Endothelial cell of hepatic sinusoid (primary cell): Measurements from ENCODE around the gene LIPE.

Experiments
- in situ Hi-C: cut with HindIII; loops from 2 replicates; pipeline ENCODE4 v1.10.0; 2017; ENCODE audit warnings: low sequenced_read_pairs

LIPE gene

DNA sequence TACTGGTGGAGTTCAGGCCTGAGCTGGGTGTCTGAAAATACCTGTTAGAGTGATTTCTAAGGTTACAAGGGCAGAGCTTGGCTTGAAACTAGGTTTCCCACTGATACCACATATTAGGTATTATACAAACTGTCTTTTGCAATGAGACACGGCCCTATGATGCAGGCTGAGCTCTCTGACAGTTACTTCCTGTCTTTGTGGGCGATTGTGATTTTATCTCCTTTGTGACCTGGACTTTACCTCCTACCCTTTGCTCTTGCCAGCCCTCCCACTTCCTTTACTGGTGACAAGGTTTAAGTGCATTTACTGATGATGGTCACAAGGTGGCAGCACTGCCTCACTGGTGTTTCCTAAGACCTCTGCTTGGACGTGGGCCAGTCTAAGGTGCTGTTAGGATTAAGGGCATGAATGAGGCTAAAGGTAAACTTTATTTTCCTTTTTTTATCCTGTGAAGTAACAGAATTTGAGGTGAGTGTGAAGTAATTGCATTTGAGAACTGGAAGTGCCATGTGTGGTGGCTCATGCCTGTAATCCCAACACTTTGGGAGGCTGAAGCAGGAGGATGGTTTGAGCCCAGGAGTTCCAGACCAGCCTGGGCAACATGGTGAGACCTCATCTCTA lies 23.2 kb upstream of the LIPE start:
- in situ Hi-C loops, result no loop called here

DNA sequence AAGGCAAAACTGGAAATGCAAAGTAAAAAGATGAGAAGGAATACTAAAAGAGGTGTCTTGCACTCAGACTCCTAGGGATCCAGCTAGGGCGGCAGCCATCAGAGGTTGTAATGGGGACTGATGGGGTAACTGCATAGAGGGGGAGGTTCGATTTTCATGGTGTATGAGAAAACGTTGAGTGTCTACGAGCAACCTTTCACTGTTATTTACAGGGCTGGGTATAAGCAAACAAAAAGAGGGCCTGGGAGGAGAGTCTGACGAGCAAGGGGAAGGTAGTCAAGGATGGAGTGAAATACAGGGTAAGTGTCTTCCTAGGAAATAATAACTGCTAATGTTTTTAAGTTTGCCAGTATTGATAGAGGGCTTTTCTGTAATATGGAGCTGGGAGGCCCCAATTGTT lies 21.1 kb upstream of the LIPE start:
- in situ Hi-C loops, result loop anchor here (25.0 kb wide), 1 partner anchor 311 kb away; the partner anchor contains the start of gene POU2F2

DNA sequence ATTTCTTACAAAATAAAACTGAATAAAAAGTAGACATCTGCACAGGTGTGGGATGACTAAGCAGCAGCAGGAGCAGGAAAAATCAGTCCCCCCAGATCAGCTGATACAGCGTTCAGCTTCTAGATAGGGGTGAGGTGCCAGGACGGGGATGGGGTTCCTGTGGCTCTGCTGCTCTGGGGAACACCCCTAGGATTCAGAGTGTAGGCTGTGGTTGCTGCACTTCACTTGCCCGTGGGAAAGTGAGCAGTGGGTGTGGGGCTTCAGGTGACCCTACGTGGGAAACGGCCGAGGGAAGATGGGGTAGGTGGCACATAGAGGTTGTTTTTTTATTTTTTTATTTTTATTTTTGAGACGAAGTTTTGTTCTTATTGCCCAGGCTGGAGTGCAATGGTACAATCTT lies 18.8 kb upstream of the LIPE start:
- in situ Hi-C loops, result loop anchor here (25.0 kb wide), 1 partner anchor 309 kb away; the partner anchor contains the start of gene POU2F2

DNA sequence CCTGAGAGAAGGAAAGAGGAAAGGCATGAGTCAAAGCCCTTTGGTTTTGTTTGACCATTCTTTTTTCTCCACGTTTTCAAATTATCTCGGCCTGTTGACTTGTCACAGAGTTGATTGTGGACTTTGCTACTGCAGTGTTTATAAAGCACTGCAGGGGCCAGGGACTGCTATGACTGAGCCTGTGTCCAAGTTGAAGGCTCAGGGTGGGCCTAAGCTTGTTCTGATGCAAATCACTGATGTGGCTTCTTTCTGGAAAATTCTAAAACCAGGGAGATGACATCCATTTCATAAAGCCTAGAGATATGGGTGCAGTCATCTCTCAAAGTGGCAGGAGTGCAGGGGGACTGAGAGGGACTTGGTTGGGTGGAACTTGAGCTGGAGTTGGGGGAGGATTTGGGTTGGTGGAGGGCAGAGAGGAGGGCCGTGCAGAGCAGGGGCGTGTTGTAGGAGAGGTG lies 16.8 kb upstream of the LIPE start:
- in situ Hi-C loops, result loop anchor here (25.0 kb wide), 1 partner anchor 307 kb away; the partner anchor contains the start of gene POU2F2

DNA sequence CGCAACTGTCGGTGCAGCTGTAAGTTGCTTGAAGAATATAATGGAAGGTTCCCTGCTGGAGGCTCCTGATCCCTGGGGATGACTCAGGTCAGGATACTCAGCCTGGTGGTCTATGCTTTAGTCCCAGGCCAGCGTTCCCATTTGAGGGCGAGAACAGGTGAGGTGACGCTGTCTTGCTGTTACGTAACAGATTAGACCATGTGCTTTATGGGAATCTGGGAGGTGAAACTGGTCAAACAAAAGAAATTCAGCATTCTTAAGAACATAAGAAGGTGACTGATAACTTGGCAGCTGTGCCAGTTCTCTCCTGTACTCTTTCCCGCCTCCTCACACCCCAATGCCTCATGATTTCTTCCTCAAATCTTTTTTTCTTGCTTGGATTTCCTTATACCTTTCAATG lies 15.6 kb upstream of the LIPE start, which contains the start of gene CXCL17:
TSS of gene CXCL17 (minus strand) at position 114 of the 400 bp plus-strand sequence. CDS start 114 bp downstream, outside the sequence.
- in situ Hi-C loops, result loop anchor here (25.0 kb wide), 1 partner anchor 306 kb away; the partner anchor contains the start of gene POU2F2

DNA sequence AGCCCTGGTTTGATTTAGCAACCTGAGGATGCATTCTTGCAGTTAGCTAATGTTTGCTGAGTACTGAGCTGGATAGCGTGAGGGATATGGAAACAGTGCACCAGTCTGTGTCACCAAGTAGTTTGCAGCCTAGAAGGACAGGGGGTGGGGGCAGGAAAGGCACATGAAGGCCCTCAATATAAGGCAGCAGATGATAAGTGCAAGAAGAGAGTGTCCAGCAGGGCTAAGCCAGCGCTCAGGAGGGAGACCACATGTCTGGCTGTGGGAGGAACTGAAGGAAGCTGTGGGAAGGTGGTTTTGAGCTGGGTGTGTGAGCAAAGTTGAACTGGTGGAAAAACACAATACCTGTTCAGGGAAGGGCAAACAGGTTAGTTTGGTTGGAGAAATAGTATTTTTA lies 13.9 kb upstream of the LIPE start:
- in situ Hi-C loops, result loop anchor here (25.0 kb wide), 1 partner anchor 304 kb away; the partner anchor contains the start of gene POU2F2

DNA sequence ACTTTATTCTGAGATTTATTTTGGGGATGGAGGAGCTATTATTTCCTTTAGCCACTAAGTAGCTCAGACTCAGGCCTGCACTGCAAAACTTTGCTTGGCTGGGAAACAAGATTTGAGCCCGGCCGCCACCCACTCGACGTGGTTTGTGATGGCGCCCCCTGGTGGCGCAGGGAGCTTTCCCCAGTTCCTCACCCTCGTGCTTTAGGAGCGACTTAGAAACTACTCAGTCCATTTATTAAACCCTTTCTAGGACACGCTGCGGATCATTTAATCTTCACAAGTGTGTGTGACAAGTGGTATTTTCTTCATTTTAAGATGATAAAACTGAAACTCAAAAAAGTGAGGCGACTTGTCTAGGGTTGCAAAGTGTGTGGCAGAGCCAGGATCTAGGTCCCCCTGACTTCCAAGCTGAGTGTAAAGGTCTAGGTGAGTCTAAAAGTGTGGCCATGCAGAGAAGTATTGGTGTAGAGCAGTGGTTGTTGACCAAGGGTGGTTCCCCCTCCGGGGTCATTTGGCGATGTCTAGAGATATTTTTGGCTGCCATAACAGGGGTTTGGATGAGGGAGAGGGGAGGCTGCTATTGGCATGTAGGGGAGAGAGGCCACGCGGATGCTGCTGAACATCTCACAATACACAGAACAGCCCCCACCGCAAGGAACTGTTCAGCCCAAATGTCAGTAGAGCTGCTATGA lies 13.3 kb upstream of the LIPE start:
- in situ Hi-C loops, result loop anchor here (25.0 kb wide), 1 partner anchor 303 kb away; the partner anchor contains the start of gene POU2F2

DNA sequence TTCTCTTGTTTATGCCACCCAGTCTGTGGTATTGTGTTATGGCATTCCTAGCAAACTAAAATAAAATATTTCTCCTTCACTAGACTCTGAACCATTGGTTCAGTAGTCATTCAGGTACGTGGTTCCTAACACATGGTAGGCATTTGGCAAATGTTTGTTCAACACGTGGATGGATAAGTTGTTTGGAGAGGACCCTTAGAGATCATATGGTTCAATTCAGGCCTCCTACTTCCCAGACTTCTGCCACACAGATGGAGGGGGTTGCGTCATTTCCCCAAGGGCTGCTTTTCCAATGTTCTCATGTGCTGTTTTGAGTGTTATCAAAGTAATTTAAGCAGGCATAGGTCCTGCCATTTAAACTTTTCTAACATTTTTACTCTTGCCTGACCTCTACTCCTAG lies 8.8 kb upstream of the LIPE start:
- in situ Hi-C loops, result loop anchor here (25.0 kb wide), 1 partner anchor 299 kb away; the partner anchor contains the start of gene POU2F2

DNA sequence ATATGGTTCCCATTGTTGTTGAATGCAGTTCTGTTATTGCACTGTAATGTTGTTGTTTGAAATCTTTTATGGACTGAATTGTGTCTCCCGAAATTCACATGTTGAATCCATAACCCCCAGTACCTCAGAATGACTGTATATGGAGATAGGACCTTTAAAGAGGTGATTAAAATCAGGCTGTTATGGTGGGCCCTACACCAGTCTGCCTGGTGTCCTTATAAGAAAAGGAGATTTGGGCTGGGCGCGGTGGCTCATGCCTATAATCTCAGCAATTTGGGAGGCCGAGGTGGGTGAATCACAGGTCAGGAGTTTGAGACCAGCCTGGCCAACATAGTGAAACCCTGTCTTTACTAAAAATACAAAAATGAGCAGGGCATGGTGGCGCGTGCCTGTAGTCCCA lies 8.1 kb upstream of the LIPE start:
- in situ Hi-C loops, result loop anchor here (25.0 kb wide), 1 partner anchor 298 kb away; the partner anchor contains the start of gene POU2F2

DNA sequence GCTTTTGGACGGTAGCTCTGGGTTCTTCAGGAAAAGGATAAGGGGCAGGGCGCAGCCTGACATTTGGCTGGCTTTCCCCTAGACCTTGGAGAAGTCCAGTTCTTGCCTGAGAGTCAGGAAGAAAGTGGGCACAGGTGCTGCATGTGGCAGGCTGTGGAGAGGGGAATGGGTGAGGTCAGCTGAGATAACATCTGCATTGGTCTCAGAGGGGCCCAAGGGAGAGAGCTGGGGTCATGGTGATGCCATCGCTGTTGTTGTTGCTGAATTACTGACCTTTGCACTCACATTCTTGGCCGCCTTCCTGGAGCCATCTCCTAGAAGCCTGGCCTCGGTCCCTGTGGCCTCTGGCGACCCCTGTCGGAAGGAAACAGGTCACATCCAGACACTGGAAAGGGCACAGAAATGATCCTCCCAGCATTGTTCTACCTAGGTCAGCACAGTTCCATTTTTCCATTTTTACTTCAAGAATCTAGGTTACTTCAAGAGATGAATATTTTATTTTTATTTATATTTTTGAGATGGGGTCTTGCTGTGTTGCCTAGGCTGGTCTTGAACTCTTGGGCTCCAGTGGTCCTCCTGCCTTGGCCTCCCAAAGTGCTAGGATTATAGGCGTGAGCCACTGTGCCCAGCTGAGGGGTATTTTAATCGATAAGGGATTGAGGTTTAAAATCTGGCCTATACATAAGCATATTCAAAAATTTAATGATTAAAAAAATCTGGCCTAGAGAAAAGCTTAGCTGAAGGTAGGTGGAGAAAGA lies 6.5 kb upstream of the LIPE start:
- in situ Hi-C loops, result loop anchor here (25.0 kb wide), 1 partner anchor 296 kb away; the partner anchor contains the start of gene POU2F2

DNA sequence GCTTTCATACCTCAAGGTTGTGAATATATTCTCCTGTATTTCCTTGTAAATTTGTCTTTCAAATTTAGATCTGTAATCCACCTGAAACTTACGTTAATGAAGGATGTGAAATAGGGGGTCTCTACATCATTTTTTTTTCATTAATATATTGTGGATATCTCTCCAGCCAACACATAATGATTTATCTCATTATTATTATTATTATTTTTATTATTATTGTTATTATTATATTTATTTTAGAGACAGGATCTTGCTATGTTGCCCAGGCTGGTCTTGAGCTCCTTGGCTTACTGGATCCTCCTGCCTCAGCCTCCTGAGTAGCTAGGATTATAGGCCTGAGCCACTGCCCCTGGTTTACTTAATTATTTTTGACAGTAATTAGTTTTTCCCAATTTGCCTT lies 4.3 kb upstream of the LIPE start:
- in situ Hi-C loops, result loop anchor here (25.0 kb wide), 1 partner anchor 294 kb away; the partner anchor contains the start of gene POU2F2

DNA sequence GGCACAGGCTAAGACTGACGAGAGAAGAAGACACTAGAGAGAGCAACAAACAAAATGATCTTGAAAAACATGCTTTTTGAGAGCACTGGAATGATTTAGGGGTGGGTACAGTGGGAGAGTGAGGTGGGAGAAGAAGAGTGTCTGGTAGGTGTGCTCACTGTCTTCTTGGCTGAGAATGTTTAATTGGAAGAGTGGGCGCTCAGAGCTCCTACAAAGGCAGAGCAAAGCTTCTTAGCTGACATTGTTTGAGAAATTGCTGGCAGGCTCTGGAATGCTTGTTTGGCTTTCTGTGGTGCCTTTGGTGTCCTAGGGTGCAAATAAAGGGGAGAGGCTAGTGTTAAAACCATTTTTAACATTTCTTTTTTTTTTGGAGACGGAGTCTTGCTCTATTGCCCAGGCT lies 1.5 kb upstream of the LIPE start:
- in situ Hi-C loops, result loop anchor here (25.0 kb wide), 1 partner anchor 291 kb away; the partner anchor contains the start of gene POU2F2

DNA sequence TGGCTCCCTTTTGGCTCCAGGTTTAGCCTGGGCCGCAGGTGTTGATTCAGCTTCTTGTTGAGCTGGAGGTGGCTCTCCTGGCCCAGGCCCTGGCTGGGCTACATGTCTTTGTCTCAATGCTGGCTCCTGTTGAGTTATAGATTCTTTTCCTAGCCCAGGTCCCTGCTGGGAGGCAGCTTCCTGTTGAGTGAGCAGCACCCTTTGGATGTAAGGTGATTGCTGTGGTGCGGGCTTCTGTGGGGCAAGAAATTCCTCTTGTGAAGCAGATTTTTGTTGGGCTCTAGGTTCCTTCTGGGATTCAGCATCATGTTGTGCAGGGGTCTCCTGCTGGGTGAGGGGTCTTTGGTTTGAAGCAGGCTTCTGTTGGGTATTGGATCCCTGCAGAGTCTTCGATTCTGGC lies 545 bp downstream of the LIPE start:
- in situ Hi-C loops, result loop anchor here (25.0 kb wide), 1 partner anchor 289 kb away; the partner anchor contains the start of gene POU2F2

DNA sequence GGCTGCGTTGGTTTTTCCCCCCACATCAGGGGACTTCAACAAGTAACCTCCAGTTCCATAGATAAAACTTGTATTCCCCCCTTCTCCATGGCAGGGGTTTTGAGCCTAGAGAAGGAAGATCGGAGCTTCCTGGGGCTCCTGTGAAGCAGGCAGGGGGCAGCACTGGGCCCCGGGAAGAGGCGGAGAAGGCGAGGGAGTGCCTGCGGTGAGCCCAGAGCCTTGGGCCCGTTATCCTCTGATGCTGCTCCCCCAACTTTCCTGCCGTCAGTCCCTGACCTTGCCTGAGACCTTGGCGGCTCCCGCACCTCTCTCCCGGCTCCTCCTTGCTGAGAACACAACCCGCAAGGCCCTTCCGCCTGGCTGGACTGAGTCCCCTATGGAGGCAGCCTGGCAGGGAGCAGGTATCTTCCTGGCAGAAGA lies 2.5 kb downstream of the LIPE start:
- in situ Hi-C loops, result loop anchor here (25.0 kb wide), 1 partner anchor 287 kb away; the partner anchor contains the start of gene POU2F2

DNA sequence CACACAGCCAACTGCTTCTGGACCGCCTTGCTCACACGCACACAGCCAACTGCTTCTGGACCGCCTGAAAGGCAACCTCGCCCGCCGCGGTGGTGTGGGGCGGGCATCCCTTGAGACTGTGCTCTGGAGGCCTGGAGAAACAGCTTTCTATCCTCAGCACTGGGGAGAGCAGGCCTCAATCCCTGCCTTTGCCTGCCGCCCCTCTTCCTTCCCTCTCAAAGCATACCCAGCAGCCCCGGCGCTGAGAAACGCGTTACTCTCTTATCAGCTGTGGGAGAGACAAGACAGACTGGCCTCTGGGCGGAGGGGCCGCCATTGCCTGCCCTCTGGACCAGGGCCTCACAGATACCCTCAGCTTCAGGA lies 2.9 kb downstream of the LIPE start:
- in situ Hi-C loops, result no loop called here

DNA sequence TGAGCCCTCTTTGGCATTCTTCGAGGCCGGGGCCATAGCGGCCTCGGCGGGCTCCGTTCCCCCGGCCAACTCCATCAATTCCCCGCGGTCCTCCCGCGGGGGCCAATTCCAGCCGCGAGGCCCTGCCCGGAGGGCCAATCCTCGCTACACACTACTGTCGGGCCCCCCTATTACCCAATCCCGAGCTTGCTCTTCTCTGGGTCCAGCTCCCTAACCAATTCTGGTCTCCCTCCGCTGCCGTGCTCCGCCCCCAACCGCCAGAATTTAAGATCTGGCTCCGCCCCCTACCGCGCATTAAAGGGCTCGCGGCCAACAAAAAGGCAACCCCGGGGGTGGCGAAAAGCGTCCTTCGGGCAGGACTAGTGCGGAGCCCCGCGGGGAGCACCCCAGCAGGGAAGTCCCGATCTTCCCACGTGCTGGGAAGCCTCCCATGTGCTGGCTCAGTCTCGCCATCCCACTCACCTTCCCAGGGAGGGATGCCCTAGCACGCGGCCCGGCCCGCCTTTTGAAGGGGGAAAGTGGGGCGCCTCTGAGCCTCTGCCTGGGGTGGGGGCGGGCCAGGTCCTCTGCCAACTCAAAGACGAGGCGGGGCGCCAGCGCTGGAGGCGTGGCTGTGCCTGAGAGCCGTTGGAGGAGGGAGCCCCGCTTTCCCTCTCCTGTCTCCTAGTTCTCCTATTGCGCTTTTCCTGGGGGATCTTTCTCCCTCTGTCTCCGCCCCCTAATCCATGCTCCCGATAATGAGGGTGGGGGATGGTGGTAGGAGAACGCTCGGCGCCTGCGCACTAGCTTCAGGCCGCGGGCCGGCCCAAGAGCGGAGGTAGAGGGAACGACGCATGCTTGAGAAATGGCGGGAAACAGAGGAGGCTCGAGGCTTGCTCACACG lies 3.5 kb downstream of the LIPE start:
- in situ Hi-C loops, result no loop called here

DNA sequence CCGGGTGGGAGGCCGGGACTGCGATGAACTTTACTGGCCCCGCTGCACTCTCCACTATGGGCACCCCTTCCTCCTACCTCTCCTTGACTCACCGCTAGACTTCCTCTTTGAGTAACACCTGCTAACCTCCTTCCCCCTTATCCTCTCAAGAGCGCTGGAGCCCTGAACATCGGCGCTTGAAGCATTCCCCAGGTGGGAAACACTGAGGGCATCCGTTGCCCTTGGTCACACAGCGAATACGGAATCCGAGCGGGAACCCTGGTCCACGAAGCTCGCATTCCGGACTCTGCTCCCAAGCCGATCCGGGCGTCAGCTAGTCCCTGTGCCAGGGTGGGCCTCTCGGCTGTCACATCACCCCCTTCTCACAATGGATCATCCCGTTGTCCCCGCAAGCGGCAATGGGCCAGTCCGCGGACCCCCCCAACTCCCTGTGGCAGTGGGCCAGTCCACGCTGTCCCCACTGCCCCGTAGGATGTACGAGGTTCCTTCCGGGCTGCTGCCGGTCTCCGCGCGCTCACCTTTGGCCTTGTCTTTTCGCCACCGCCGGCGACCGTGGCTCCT lies 4.2 kb downstream of the LIPE start:
- in situ Hi-C loops, result no loop called here

DNA sequence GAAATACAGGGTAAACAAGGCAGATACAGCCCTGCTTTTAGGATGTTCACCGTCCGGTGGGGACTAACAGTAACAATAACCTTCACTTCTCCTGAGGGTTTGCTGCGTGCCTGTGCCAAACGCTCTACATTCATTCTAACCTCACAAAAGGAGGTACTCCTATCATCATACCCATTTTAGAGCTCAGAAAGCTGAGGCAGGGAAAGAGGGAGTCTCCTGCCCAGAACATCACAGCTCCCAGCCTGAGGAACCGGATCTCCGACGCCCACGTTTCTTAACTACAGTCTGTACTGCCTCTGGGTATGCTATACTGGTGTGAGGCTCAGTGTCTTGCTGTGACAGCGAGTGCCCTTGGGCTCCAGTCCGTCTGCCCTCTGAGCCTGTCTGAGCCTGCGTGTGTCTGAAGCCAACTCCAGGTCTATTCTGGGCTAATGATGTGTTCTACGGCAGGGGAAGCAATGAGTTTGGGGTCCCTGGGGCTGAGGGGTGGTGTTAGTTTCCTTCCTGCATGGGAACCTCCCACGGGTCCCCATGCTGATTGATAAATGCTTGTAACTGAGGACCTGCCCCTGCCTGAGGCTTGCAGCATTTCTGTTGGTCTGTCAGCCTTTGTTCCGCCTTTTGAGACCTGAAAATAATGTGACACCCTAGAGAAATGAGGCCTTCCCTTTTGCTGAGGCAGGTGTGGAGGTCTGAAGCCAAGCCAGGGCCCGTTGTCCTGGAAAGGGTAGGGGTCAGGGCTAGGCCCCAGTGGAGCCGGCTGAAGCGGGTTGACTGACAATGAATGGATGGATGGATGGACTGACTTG lies 4.9 kb downstream of the LIPE start:
- in situ Hi-C loops, result no loop called here

DNA sequence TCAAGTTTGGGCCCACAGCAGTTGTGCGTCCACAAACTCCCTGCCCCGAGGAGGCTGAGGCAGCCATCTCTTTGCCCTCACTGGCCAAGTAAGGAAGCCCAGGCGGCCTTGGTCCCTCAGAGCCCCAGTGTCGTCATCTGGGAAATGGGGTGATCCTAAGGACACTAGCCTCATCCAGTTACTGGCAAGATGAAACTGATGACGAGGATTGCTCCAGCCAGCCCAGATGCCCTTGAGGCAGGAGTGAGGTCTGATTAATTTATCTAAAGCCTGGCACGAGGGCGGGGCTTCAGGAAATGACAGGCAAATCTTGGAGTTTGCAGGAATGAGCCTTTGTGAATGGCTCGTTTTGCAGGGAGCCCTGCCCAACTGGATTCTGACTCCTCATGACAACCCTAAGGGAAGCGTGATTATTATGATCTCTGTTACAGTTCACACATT lies 5.6 kb downstream of the LIPE start:
- in situ Hi-C loops, result no loop called here
